ENCODE measurements around the gene CAVIN3.

Gene CAVIN3

GRCh38 chr11:6270584-6271246, 49.6 kb downstream of the CAVIN3 start:
- no peak for DNase-seq (ENCODE audit: low spot score)

DNA sequence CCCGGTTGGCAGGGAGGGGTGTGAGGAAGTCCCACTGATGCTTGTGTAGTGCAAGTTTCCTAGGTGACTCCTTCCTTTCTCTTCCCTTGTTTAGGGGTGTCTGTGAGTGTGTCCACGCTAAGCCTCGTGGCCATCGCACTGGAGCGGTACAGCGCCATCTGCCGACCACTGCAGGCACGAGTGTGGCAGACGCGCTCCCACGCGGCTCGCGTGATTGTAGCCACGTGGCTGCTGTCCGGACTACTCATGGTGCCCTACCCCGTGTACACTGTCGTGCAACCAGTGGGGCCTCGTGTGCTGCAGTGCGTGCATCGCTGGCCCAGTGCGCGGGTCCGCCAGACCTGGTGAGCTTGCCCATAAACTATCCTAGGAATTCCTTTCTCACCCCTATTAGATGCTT, 50.3 kb downstream of the CAVIN3 start:
- no peak for DNase-seq (ENCODE audit: low spot score)
